DND-41 (cell line): ENCODE results near the gene DLGAP1.

Source experiments
- CTCF ChIP-seq: IDR thresholded peaks from 2 replicates; pipeline ENCODE4 v1.5.1; 2012; ENCODE audit warnings: borderline replicate concordance, low read length, moderate library complexity, mild to moderate bottlenecking; ENCODE audit not compliant: poor library complexity, severe bottlenecking; ENCODE audit errors: extremely low read depth
- EZH2 ChIP-seq: IDR thresholded peaks from 3 replicates; pipeline ENCODE4 v1.6.1; 2012; ENCODE audit warnings: borderline replicate concordance, low read depth, mild to moderate bottlenecking, moderate library complexity, low read length, inconsistent platforms; ENCODE audit not compliant: severe bottlenecking

DNA sequence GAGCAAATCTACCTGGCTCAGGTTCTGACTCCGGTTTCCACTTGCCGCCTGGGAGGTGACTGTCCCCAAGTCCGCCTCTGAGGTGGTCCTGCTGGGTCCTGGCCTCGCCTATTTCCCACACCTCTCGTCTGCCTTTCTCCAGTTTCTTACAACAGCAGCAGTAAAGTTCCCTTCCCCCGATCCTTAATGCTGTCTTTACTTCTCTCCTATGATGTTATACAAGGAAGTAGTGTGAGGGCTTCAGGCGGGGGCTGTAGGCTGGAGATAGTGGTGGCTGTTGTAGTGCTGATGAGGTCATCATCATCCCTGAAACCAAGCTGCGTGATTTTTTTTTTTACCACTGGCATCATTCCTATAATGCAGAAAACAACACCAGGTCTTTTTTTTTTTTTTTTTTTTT is 986.3 kb downstream of the DLGAP1 start:
- TF ChIP-seq CTCF: no peak
- no peak for TF ChIP-seq EZH2
